NCI-H524 treated with DMSO at 0.1 percent for 48 hours (cell line): ENCODE results near the gene GLOD4.
"Not testable (repeated sequence)": the region's sequence is repeated elsewhere in the genome, so short reads cannot be mapped to it uniquely, and the experiment has no call there.

ENCODE experiments used
- DNase-seq: peaks from one replicate; lab custom pipeline; 2025; lab: John Stamatoyannopoulos, UW

Gene GLOD4

GRCh38 chr17:781805-782731 lies at the start of gene GLOD4, which contains the start of gene MRM3:
TSS of gene GLOD4 (minus strand) at chr17:782280. CDS start at chr17:782255, 25 bp downstream.
TSS of gene MRM3 (plus strand) at chr17:782353. CDS start at chr17:782379, 26 bp downstream.
- DNase-seq, result peak; percentile 37

- no peak for DNase-seq
Measured at GRCh38 chr17:830950-831349, 48.9 kb upstream of the GLOD4 start.

- no peak for DNase-seq
Measured at GRCh38 chr17:830381-830780, 48.3 kb upstream of the GLOD4 start.

- DNase-seq, result not testable (repeated sequence)
Measured at GRCh38 chr17:829614-830013, 47.5 kb upstream of the GLOD4 start.

GRCh38 chr17:828761-829160 lies 46.7 kb upstream of the GLOD4 start:
- DNase-seq, result no peak

- no peak for DNase-seq
Measured at GRCh38 chr17:826778-827177, 44.7 kb upstream of the GLOD4 start.

GRCh38 chr17:825216-825615 lies 43.1 kb upstream of the GLOD4 start:
- DNase-seq, result no peak

GRCh38 chr17:824378-824777 lies 42.3 kb upstream of the GLOD4 start:
- DNase-seq, result no peak

- DNase-seq, result peak; percentile 90
Measured at GRCh38 chr17:823501-823902, 41.4 kb upstream of the GLOD4 start.

GRCh38 chr17:819251-819650 lies 37.2 kb upstream of the GLOD4 start:
- DNase-seq, result no peak

- no peak for DNase-seq
Measured at GRCh38 chr17:814371-814770, 32.3 kb upstream of the GLOD4 start.

GRCh38 chr17:812638-813204 lies 30.6 kb upstream of the GLOD4 start:
- no peak for DNase-seq

- no peak for DNase-seq
Measured at GRCh38 chr17:811051-811784, 29.1 kb upstream of the GLOD4 start.

- DNase-seq, result peak; percentile 17
Measured at GRCh38 chr17:807523-808294, 25.6 kb upstream of the GLOD4 start.

GRCh38 chr17:806781-807522 lies 24.9 kb upstream of the GLOD4 start:
- DNase-seq, result no peak

GRCh38 chr17:806346-806745 lies 24.3 kb upstream of the GLOD4 start:
- DNase-seq, result no peak

- DNase-seq, result not testable (repeated sequence)
Measured at GRCh38 chr17:805886-806285, 23.8 kb upstream of the GLOD4 start.

GRCh38 chr17:804541-805435 lies 22.7 kb upstream of the GLOD4 start:
- DNase-seq, result no peak

- DNase-seq, result no peak
Measured at GRCh38 chr17:802901-803881, 21.1 kb upstream of the GLOD4 start.
